ENCODE measurements around the gene BMP8A. TPM values are rescaled to one million over a fixed set of nuclear protein-coding genes. Genes with fewer than 3 reads are reported as not detected.

The BMP8A gene
- polyA plus RNA-seq, 1 donor from 2014 or later = not detected

DNA sequence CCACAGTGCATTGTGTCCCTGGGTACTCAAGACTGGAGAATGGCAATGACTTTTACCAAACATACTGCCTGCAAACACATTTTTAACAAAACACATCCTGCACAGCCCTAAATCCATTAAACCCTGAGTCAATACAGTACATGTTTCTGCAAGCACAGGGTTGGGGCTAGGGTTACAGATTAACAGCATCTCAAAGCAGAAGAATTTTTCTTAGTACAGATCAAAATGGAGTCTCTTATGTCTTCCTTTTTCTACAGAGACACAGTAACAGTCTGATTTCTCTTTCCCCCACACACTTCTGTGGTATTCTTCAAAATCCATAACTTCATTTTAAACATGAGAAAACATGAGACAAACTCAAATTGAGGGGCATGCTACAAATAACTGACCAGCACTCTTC lies 13.9 kb downstream of the BMP8A start:
- Histone ChIP-seq H3K27ac (ENCODE audit: low read length) (no peak overlapping the region), H3K9me3 (ENCODE audit: low read length) (no peaks in the 10 kb centered on the region), H3F3A (ENCODE audit: insufficient read depth, low read length, poor library complexity, severe bottlenecking) (no peaks in the 10 kb centered on the region), H2AFZ (ENCODE audit: low read depth, low read length) (no peak overlapping the region), H3K4me3 (ENCODE audit: low read length) (no peak overlapping the region), H3K27me3 (ENCODE audit: insufficient read depth, low read depth, low read length) (no peaks in the 10 kb centered on the region), H3K4me2 (ENCODE audit: low read length) (no peak overlapping the region), H3K9ac (ENCODE audit: low read length) (no peak overlapping the region), H3K9me2 (ENCODE audit: insufficient read depth, low read length) (no peaks in the 10 kb centered on the region), H4K20me1 (ENCODE audit: insufficient read depth) (no peaks in the 10 kb centered on the region), H3K79me2 (replicated peaks; ENCODE audit: insufficient read depth, low read length) (no peaks in the 10 kb centered on the region), H3K36me3 (ENCODE audit: insufficient read depth, low read length) (no peaks in the 10 kb centered on the region)
- TF ChIP-seq EZH2 (IDR thresholded peaks at IDR 0.05; ENCODE audit: borderline replicate concordance, insufficient read depth, low read length, poor library complexity, severe bottlenecking) (no peak), RAD21 (conservative IDR thresholded peaks at IDR 0.05) (no peak), EP300 (conservative IDR thresholded peaks at IDR 0.05; ENCODE audit: poor library complexity, severe bottlenecking) (no peak), MXI1 (conservative IDR thresholded peaks at IDR 0.05; ENCODE audit: poor library complexity, severe bottlenecking) (no peak), CTCF (IDR thresholded peaks at IDR 0.05; ENCODE audit: poor library complexity, severe bottlenecking) (no peak), SMC3 (conservative IDR thresholded peaks at IDR 0.05; ENCODE audit: poor library complexity) (no peak), TAF1 (IDR thresholded peaks at IDR 0.05; ENCODE audit: low read depth) (no peak), POLR2AphosphoS5 (IDR thresholded peaks at IDR 0.05) (no peak)
- TF ChIP-seq, protein P1, sequence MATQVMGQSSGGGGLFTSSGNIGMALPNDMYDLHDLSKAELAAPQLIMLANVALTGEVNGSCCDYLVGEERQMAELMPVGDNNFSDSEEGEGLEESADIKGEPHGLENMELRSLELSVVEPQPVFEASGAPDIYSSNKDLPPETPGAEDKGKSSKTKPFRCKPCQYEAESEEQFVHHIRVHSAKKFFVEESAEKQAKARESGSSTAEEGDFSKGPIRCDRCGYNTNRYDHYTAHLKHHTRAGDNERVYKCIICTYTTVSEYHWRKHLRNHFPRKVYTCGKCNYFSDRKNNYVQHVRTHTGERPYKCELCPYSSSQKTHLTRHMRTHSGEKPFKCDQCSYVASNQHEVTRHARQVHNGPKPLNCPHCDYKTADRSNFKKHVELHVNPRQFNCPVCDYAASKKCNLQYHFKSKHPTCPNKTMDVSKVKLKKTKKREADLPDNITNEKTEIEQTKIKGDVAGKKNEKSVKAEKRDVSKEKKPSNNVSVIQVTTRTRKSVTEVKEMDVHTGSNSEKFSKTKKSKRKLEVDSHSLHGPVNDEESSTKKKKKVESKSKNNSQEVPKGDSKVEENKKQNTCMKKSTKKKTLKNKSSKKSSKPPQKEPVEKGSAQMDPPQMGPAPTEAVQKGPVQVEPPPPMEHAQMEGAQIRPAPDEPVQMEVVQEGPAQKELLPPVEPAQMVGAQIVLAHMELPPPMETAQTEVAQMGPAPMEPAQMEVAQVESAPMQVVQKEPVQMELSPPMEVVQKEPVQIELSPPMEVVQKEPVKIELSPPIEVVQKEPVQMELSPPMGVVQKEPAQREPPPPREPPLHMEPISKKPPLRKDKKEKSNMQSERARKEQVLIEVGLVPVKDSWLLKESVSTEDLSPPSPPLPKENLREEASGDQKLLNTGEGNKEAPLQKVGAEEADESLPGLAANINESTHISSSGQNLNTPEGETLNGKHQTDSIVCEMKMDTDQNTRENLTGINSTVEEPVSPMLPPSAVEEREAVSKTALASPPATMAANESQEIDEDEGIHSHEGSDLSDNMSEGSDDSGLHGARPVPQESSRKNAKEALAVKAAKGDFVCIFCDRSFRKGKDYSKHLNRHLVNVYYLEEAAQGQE (IDR thresholded peaks at IDR 0.05; ENCODE audit: borderline replicate concordance) = no peak

- TF ChIP-seq, protein P1 (IDR thresholded peaks at IDR 0.05; ENCODE audit: borderline replicate concordance) = no peak
- TF ChIP-seq SMC3 (conservative IDR thresholded peaks at IDR 0.05; ENCODE audit: poor library complexity) (peak; percentile 27), CTCF (IDR thresholded peaks at IDR 0.05; ENCODE audit: poor library complexity, severe bottlenecking) (peak; percentile 35), TAF1 (IDR thresholded peaks at IDR 0.05; ENCODE audit: low read depth) (no peak), MXI1 (conservative IDR thresholded peaks at IDR 0.05; ENCODE audit: poor library complexity, severe bottlenecking) (no peak), EP300 (conservative IDR thresholded peaks at IDR 0.05; ENCODE audit: poor library complexity, severe bottlenecking) (no peak)
- no peaks in the 10 kb centered on the region for H3K9me3 ChIP-seq (ENCODE audit: low read length)
- no peaks in the 10 kb centered on the region for H4K20me1 ChIP-seq (ENCODE audit: insufficient read depth)
- no peak overlapping the region for H3K4me3 ChIP-seq (ENCODE audit: low read length)
- H3K9me2 ChIP-seq (ENCODE audit: insufficient read depth, low read length) = no peaks in the 10 kb centered on the region
- H3K27me3 ChIP-seq (ENCODE audit: insufficient read depth, low read depth, low read length) = no peaks in the 10 kb centered on the region
- no peaks in the 10 kb centered on the region for H3K36me3 ChIP-seq (ENCODE audit: insufficient read depth, low read length)
- H3K9ac ChIP-seq (ENCODE audit: low read length) = no peak overlapping the region
- H3K27ac ChIP-seq (ENCODE audit: low read length) = no peak overlapping the region
- H3K79me2 ChIP-seq (replicated peaks; ENCODE audit: insufficient read depth, low read length) = no peaks in the 10 kb centered on the region
- no peak overlapping the region for H2AFZ ChIP-seq (ENCODE audit: low read depth, low read length)
- H3F3A ChIP-seq (ENCODE audit: insufficient read depth, low read length, poor library complexity, severe bottlenecking) = no peaks in the 10 kb centered on the region
- no peak overlapping the region for H3K4me2 ChIP-seq (ENCODE audit: low read length)
Observed at GRCh38 chr1:39507230-39507928, 15.9 kb downstream of the BMP8A start.

Data from neural cell (in vitro differentiated cells).